Thymus (tissue), 14 donors: ENCODE results near the gene LCORL. TPM values are rescaled to one million over a fixed set of nuclear protein-coding genes. Genes with fewer than 3 reads are reported as not detected.
A peak's percentile ranks its signal among the peaks of the same experiment; 100 is the strongest.

ENCODE experiments used
- DNase-seq, 9 donors: peaks; one replicate each; pipeline ENCODE4 v3.0.0-alpha.2; 2013; ENCODE audit warnings: low spot score in 9 of 9, low read depth in 6 of 9, missing footprints in 1 of 9
- H3K27ac ChIP-seq, 2 donors: one replicate each; pipeline ENCODE4 v1.5.1; 2013; ENCODE audit warnings: control low read depth in 1 of 2, low read depth in 1 of 2, low read length in 1 of 2, mild to moderate bottlenecking in 1 of 2, moderate library complexity in 1 of 2
- H3K27me3 ChIP-seq, 2 donors: one replicate each; pipeline ENCODE4 v1.5.1; 2013; ENCODE audit warnings: low read length in 1 of 2; ENCODE audit not compliant: control insufficient read depth in 2 of 2, insufficient read depth in 1 of 2
- H3K36me3 ChIP-seq, 2 donors: one replicate each; pipeline ENCODE4 v1.5.1; 2013; ENCODE audit warnings: low read length in 1 of 2, mild to moderate bottlenecking in 1 of 2, moderate library complexity in 1 of 2; ENCODE audit not compliant: control insufficient read depth in 2 of 2, insufficient read depth in 2 of 2
- H3K4me1 ChIP-seq, 2 donors: one replicate each; pipeline ENCODE4 v1.5.1; 2013; ENCODE audit warnings: low read length in 2 of 2; ENCODE audit not compliant: control insufficient read depth in 2 of 2, insufficient read depth in 2 of 2
- H3K4me3 ChIP-seq, 2 donors: one replicate each; pipeline ENCODE4 v1.5.1; 2013; ENCODE audit warnings: low read length in 2 of 2, control low read depth in 1 of 2, mild to moderate bottlenecking in 1 of 2
- H3K9me3 ChIP-seq, 2 donors: one replicate each; pipeline ENCODE4 v1.5.1; 2013; ENCODE audit warnings: low read length in 1 of 2, mild to moderate bottlenecking in 1 of 2; ENCODE audit not compliant: control insufficient read depth in 2 of 2, insufficient read depth in 1 of 2
- WGBS: extraction: QIAGEN DNeasy Blood & Tissue Kit; methylation state at CpG from one replicate; pipeline ENCODE4 v1.1.7; 2013; 5-methylcytosine and 5-hydroxymethylcytosine counted together
- long read RNA-seq, 10 donors: transcript quantifications; one replicate each; lab custom pipeline, GENCODE V29; 2026
- polyA plus RNA-seq: library from polyadenylated mRNA; stranded (reverse); fragments of 200-250 nt; gene quantifications from one replicate; pipeline ENCODE4 v1.2.3, GENCODE V29; 2013
- total RNA-seq: library from RNA; stranded (reverse); fragments of 120-200 nt; gene quantifications from one replicate; pipeline ENCODE4 v1.2.4, GENCODE V29; 2013
- donor health status: healthy.

Gene LCORL
- total RNA-seq (13.3 TPM), polyA plus RNA-seq (4.5 TPM)
- long read RNA-seq, donor 1 = 0 reads
- long read RNA-seq, donor 2 = 0 reads
- long read RNA-seq, donor 3, partial matches to known transcripts = 0 of 1 reads
- long read RNA-seq, donor 3, other reads (novel, unspliced or antisense) = 0 of 1 reads
- long read RNA-seq, donor 4 = 0 reads
- long read RNA-seq, donor 5, full-length matches to known transcripts = 5 of 97 reads
- long read RNA-seq, donor 5, partial matches to known transcripts = 92 of 97 reads
- long read RNA-seq, donor 5, other reads (novel, unspliced or antisense) = 0 of 97 reads
- long read RNA-seq, donor 6, full-length matches to known transcripts = 2 of 2 reads
- long read RNA-seq, donor 6, partial matches to known transcripts = 0 of 2 reads
- long read RNA-seq, donor 6, other reads (novel, unspliced or antisense) = 0 of 2 reads
- long read RNA-seq, donor 7, full-length matches to known transcripts = 5 of 10 reads
- long read RNA-seq, donor 7, partial matches to known transcripts = 0 of 10 reads
- long read RNA-seq, donor 7, other reads (novel, unspliced or antisense) = 5 of 10 reads
- long read RNA-seq, donor 8, full-length matches to known transcripts = 1 of 1 reads
- long read RNA-seq, donor 8, partial matches to known transcripts = 0 of 1 reads
- long read RNA-seq, donor 8, other reads (novel, unspliced or antisense) = 0 of 1 reads
- long read RNA-seq, donor 9 = 0 reads
- long read RNA-seq, donor 10 = 0 reads

DNA sequence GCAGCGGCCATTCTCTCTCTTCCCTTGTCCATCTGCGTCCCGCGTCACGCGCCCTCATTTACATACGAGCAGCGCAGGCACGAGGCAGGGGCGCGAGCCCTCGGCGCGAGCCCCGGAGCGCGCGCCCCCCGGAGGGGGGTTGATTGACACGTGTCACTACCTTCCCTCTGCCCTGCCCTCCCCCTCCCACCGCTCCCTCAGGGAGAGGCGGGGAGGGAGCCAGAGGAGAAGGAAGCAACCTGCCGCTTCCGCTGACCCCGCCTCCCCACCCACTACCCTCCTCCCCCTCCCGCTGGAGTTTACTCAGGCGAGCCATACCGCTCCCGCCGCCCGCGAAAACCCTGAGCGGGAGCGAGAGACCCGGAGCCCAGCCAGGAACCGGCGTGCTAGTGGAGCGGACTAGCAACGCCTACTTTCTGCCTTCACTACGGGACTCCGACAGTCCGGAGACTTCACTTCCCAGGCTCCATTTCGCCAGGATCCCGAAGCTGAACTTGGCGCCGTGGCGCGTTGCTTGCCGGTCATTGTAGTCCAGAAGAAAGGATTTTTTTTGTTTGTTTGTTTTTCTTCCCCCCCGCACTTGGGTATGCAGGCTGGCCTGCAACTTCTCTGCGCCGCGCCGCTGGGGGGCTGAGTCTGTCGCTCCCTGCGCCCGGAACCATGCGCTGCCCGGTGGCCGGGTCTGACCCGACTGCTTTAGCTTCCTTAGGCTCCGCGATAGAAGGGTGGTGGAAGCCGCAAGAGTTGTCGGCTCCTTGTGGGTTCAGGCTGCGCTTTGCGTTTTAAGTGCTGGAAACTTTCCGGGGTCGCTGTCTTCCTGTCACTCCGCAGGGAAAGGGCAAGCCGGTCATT lies at the start of gene LCORL:
Gene LCORL (minus strand): TSS at position 36 of the 852 bp plus-strand sequence. CDS start 4 bp downstream, at position 32.
- peak; percentile 84 to 97 (median 92) for DNase-seq
- peak within 1 kb of the TSS; percentile 84 to 90 for H3K4me3 ChIP-seq
- H3K27me3 ChIP-seq = peaks cover 11 to 42% of the 10 kb centered on the region in 2 donors
- H3K9me3 ChIP-seq = peaks cover 0 to 5% of the 10 kb centered on the region in 2 donors
- H3K27ac ChIP-seq = peak within 1 kb of the TSS; percentile 90 to 92
- no peaks in the 10 kb centered on the region for H3K36me3 ChIP-seq
- H3K4me1 ChIP-seq = peaks cover 5 to 10% of the 10 kb centered on the region in 2 donors
- WGBS = under 1% methylated on average over 71 of the region's 71 CpGs

DNA sequence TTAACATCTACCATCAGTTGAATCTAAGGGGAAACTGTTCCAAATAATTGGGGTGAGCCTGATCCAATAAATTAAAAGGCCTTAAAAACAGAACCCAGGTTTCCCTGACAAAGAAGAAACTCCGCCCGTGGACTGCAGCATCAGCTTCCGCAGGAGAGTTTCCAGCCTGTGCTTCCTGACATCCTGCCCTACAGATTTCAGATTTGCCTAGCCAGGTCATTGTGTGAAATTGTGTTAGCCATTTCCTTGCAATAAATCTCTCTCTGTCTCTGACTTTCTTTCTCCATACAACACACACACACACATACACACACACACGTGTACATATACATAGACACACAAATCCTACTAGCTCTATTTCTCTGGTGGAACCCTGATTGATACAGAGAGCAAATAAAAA lies 48.3 kb upstream of the LCORL start:
- 48% methylated on average over 4 of the region's 4 CpGs for WGBS
- no peak overlapping the region for H3K27ac ChIP-seq
- DNase-seq = no peak
- H3K27me3 ChIP-seq = peaks cover 0 to 9% of the 10 kb centered on the region in 2 donors
- no peaks in the 10 kb centered on the region for H3K9me3 ChIP-seq
- no peaks in the 10 kb centered on the region for H3K4me1 ChIP-seq
- H3K4me3 ChIP-seq = no peak overlapping the region
- no peaks in the 10 kb centered on the region for H3K36me3 ChIP-seq

DNA sequence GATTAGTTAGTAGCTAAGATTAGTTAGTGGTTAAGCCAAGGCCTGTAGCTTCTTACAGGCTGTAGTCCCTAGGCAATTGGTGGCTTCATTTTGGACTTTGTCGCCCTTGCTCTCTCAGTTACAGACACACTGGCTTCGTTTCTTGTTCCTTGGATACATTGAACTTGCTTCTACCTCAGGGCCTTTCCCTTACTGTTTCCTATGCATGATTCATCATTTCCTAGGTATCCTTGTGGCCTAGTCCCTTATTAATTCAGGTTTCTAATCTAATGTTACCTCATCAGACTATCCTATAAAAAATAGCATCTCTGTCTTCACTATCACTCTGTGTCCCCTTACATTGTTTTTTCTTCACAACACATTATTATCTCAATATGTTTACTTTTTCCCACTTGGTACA lies 45.5 kb upstream of the LCORL start:
- no peak overlapping the region for H3K27ac ChIP-seq
- H3K4me1 ChIP-seq = no peaks in the 10 kb centered on the region
- peaks cover 0 to 9% of the 10 kb centered on the region in 2 donors for H3K27me3 ChIP-seq
- no peak for DNase-seq
- H3K36me3 ChIP-seq = no peaks in the 10 kb centered on the region
- 93% methylated on average over 2 of the region's 2 CpGs for WGBS
- no peak overlapping the region for H3K4me3 ChIP-seq
- H3K9me3 ChIP-seq = no peaks in the 10 kb centered on the region

DNA sequence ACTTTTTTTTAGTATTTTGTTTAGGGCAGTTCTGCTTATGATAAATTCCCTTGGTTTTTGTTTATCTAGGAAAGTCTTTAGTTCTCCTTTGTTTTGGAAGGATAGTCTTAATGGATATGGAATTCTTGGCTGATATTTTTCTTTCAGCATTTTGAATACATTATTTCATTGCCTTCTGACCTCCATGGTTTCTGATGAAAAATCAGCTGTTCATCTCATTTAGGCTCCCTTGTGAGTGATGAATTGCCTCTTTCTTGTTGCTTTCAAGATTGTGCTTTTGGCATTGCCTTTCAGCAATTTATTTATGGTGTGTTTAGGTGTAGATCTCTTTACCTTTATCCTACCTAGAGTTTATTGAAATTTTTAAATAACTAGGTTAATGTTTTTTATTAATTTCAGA lies 41.5 kb upstream of the LCORL start:
- no peak overlapping the region for H3K27ac ChIP-seq
- DNase-seq = no peak
- no peaks in the 10 kb centered on the region for H3K36me3 ChIP-seq
- peaks cover 3 to 4% of the 10 kb centered on the region in 2 donors for H3K27me3 ChIP-seq
- no peaks in the 10 kb centered on the region for H3K4me1 ChIP-seq
- no peak overlapping the region for H3K4me3 ChIP-seq
- no peaks in the 10 kb centered on the region for H3K9me3 ChIP-seq

DNA sequence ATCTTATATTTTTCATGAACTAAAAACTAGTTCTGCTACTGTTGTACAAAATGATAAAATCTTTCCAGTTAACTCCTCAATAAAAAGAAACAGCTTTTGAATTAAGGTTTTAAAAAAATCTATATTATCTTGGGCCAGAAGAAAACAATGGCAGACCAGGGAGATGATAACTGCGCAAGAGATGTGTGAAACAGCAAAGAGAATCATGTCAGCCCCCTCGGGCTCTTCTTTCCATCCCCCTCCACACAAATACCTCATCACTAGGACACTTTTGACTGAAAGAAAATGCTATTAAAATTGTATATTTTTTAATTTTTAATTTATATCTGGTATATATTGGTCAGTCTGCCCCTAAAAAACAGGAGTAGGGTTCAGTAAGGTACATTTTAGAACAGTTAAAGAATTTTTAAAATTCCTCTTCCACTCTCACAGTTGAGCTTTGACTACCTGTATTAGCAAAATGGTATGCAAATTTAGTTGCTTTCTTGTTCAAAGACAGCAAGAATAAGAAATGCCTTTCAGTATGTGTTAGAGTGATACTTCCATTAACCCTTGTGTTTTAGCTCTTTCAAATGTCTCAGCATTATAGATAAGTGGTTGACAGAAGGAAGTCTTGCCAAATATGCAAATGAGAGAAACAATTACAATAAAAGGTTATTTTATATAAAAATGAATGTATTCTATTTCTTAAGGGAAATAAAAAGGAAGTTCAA lies 36.4 kb upstream of the LCORL start:
- WGBS = 81% methylated on average over 2 of the region's 2 CpGs
- no peak overlapping the region for H3K4me3 ChIP-seq
- H3K27ac ChIP-seq = no peak overlapping the region
- no peak for DNase-seq
- no peaks in the 10 kb centered on the region for H3K9me3 ChIP-seq
- no peaks in the 10 kb centered on the region for H3K36me3 ChIP-seq
- peaks cover 2 to 5% of the 10 kb centered on the region in 2 donors for H3K4me1 ChIP-seq
- H3K27me3 ChIP-seq = peaks cover 6 to 21% of the 10 kb centered on the region in 2 donors

DNA sequence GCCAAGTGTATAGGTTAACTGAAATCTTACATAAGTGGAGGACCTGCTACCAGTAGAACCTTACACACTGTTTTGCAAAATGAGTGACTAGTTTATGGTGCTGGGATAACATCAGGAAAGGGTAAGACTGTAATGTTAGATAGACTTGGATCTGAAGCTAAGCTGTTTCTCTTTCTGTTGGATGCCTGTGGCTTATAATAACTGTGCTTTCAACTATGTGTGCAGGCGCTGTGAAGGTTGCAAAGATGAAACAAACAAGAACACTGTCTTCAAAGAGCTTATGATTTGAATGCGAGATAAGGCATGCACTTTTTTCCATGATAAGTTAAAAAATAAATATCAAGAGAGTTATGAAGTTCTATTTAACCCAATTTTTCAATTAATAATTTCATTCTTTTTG lies 34.5 kb upstream of the LCORL start:
- H3K27ac ChIP-seq = no peak overlapping the region
- H3K4me3 ChIP-seq = no peak overlapping the region
- WGBS = 21% methylated on average over 2 of the region's 2 CpGs
- DNase-seq = peak in 6 of 9 donors; percentile 8 to 55 (median 20)
- peaks cover 6 to 30% of the 10 kb centered on the region in 2 donors for H3K27me3 ChIP-seq
- no peaks in the 10 kb centered on the region for H3K9me3 ChIP-seq
- H3K36me3 ChIP-seq = no peaks in the 10 kb centered on the region
- peaks cover 2 to 5% of the 10 kb centered on the region in 2 donors for H3K4me1 ChIP-seq

DNA sequence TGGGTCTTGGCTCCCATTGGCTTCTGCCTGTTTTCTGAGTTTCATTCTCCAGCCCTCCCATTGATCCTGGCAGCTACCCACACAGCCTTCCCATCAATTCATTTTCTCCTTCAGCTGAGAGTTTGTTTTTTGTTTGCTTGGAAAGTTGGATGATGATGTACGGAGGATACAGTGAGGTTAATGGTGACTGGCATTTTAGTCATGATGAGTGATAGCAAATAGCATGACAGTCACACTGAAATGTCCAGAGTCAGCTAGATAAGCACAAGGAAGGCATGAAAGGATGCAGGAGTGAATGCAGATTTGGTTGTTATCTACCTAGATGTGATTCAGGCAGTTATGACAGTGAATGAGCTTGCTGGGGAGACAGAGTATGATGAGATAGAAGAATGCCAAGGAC lies 30.6 kb upstream of the LCORL start:
- peaks cover 3 to 27% of the 10 kb centered on the region in 2 donors for H3K27me3 ChIP-seq
- H3K9me3 ChIP-seq = no peaks in the 10 kb centered on the region
- no peak overlapping the region for H3K27ac ChIP-seq
- peaks cover 0 to 5% of the 10 kb centered on the region in 2 donors for H3K4me1 ChIP-seq
- DNase-seq = no peak
- no peaks in the 10 kb centered on the region for H3K36me3 ChIP-seq
- WGBS = 93% methylated on average over 1 of the region's 1 CpG
- H3K4me3 ChIP-seq = no peak overlapping the region

DNA sequence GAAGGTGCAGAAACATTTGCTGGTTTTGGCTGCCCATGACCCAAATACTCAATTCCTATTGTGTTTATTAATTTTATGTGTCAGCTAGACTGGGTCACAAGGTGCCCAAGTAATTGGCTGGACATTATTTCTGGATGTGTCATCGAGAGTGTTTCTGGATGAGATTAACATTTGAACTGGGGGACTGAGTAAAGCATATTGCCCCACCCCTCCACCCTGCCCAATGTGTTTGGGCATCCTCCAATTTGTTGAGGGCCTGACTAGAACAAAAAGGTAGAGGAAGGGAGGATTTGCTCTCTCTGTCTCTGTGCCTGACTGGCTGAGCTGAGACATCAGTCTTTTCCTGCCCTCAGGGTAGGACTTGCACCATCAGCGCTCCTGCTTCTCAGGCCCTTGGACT lies 29.7 kb upstream of the LCORL start:
- Histone ChIP-seq H3K4me1 (peaks cover 0 to 5% of the 10 kb centered on the region in 2 donors), H3K4me3 (no peak overlapping the region), H3K27me3 (peaks cover 3 to 27% of the 10 kb centered on the region in 2 donors), H3K27ac (no peak overlapping the region), H3K9me3 (no peaks in the 10 kb centered on the region), H3K36me3 (no peaks in the 10 kb centered on the region)
- WGBS = 98% methylated on average over 2 of the region's 2 CpGs
- no peak for DNase-seq
